Kasumi-1 (cell line): ENCODE data around the gene ARMC9.

Experiments
- DNase-seq, 2 experiments: peaks; one replicate each; lab custom pipeline; 2025; lab: John Stamatoyannopoulos, UW

Gene ARMC9

DNA sequence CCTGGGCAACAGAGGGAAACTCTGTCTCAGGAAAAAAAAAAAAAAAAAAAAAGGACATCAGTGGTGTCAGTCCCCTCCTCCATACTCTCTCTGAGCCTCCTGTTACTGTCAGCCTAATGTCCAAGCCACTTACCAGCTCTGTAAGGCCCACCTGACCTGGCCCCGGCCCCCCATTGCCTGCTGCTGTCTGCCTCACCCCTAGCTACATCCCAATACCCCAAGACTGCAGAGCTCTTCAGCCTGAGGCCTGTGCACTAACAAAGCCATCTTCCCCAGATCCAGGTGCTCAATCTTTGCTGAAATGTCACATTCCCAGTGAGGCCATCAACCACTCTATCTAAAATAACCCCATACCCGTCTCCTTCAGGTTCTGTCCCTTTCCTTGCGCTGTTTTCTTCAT lies 5.7 kb downstream of the ARMC9 start:
- DNase-seq, result no peak

DNA sequence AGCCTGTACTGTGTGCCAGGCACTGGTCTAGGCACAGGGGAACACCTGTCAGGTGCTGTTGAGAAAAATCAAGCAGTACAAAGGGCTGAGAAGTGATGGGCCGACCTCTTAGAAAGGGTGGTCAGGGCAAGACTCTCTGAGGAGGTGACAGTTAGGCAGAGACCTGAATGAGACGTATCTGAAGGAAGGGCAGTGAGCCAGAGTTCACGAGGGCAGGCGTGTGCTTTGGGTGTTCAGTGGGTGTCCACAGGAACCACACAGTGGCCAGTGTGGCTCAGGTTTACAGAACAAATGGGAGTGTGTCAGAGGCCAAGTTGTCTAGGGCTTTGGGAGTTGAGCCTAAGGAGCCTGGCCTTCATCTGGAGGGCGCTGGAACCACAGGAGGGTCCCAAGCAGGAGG lies 6.2 kb downstream of the ARMC9 start:
- DNase-seq, result no peak

DNA sequence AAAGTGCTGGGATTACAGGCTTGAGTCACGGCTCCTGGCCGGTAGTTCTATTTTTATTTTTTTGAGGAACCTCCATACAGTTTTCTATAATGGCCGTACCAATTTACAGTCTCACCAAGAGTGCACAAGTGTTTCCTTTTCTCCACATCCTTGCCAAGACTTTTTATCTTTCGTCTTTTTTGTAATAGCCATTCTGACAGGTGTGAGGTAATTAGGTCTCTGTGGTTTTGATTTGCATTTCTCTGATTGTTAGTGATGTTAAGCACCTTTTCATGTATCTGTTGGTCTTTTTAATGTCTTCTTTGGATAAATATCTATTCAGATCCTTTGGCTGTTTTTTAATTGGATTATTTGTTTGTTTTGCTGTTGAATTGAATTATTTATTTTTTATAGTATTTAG lies 9.3 kb downstream of the ARMC9 start:
- no peak for DNase-seq

DNA sequence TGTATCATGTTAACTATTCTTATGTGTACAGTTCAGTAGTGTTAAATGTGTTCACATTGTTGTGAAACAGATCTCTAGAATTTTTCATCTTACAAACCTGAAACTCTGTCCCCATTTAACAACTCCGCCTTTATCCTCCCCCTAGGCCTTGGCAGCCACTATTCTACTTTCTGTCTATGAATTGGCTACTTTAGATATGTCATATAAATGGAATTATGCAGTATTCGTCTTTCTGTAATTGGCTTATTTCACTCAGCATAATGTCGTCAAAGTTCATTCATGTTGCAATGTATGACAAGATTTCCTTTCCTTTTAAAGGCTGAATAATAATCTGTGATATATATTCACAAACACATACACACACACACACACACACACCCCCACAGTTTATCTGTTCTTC lies 12.4 kb downstream of the ARMC9 start:
- DNase-seq, result no peak

DNA sequence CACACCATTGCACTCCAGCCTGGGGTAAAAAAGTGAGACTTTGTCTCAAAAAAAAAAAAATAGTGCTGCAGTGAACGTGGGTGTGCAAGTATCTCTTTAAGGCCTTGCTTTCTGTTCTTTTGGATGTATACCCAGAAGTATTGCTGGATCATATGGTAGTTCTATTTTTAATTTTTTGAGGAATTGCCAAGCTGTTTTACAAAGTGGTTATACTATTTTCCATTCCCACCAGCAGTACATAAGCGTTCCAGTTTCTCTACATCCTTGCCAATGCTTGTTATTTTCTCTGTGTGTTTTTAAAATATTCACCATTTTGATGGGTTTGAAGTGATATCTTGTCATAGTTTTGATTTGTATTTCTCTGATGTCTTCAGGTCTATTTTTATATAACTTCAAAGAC lies 13.1 kb downstream of the ARMC9 start:
- DNase-seq, result no peak

DNA sequence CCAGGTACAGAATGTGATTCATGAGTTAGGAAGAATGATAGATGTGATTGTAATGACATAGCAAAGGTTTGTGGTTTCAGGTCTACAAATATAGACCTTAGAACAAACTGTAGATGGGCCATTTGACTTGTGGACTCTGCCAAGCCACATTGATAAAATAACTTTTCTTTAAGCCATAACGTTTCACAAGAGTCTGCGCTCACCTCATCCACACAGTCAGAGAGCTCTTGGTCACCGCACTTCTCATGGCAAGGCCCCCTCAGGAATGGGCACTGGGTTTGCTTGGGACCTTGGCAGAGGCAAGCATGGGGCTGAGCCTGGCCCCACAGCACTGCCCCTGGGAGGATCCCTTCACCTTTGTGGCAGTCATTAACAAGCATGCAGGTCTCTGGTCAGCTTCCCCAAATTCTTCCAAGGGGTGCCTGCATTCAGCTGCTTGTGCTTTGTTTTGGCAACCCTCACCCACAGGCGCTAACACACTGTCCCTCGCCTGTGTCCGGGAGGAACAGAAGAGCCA lies 14.0 kb downstream of the ARMC9 start:
- no peak for DNase-seq

DNA sequence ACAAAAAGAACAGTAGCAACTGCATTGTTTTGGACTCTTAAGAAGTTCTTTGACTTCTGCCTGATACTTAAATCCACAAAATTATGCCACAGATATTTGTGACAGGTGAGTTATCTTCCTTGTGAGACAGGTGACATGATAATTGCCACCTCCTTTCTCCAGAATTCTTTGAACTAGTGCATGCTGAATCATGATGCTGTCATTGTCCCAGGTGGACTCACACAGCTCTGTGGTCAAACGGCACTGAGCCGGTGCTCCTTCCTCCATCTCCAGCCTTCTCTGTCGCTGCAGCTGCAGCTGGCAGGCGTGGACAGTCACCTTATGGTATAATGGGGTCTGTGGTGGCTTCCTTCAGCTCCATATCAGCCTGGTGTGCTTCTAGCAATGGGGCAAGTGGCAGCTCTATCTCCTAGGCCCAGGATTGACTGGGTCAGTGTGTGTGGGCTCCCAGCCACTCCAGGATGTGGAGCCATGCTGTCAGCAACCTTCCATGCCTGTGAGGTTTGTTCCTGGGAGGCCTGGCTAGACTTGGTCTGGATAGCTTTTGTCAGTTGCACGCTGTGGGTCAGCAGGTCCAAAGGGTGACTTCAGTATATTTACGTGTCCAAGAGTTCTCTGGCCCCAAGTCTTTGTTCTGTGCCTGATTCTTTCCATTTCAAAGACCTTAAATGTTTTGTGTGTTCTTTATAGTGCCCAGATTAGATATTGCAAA lies 15.7 kb downstream of the ARMC9 start:
- DNase-seq, result no peak

DNA sequence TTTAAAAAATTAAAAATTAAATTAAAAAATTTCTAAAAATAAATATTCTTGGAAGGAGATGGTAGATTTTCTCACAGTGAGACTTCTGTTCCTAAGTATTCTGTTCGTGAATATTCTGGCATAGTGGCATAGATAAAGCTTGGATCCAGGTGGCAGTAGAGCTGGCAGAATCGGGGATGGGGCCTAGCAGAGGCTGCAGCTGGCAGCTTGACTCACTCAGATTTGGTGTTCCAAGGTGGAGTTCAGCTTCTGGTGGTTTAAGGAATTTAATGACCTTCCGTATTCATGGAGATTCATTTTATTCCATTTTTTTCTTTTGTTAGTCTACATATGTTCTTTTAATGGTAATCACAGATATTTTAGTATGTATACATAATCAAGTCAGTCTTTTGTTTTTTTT lies 19.9 kb downstream of the ARMC9 start:
- no peak for DNase-seq

DNA sequence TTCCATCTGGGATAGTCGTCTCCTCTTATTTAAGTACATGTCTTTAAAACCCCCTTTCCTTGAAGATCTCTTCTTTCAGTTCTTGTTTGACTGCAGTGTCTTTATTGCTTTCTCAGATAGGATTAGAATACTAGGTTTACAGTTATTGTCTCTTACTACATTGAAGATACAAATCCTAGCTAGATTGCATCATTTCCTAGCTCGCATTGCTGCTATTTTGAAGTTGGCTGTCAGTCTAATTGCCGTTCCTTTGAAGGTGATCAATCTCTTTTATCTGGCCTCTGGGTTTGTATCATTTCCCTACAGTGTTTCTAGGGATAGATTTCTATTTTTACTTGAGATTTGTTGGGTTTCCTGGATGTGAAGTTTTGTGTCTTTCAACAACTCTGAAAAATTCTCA lies 20.9 kb downstream of the ARMC9 start:
- no peak for DNase-seq

DNA sequence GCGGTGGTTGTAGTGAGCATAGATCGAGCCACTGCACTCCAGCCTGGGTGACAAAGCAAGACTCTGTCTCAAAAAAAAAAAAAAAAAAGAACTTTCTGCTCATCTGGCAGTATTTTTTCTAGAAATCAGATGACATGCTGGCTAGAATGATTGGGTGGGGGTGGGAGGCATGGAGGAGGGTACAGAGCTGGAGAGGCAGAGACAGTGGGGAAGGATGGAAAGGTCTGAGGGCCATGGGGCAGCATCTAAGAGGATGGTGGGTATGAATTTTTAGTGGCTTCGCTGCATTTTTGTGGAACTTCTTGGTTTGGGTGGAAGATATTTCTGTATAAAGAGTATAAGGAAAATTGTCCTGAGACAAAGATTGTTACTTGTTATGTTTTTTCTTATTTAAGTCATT lies 23.3 kb downstream of the ARMC9 start:
- no peak for DNase-seq

DNA sequence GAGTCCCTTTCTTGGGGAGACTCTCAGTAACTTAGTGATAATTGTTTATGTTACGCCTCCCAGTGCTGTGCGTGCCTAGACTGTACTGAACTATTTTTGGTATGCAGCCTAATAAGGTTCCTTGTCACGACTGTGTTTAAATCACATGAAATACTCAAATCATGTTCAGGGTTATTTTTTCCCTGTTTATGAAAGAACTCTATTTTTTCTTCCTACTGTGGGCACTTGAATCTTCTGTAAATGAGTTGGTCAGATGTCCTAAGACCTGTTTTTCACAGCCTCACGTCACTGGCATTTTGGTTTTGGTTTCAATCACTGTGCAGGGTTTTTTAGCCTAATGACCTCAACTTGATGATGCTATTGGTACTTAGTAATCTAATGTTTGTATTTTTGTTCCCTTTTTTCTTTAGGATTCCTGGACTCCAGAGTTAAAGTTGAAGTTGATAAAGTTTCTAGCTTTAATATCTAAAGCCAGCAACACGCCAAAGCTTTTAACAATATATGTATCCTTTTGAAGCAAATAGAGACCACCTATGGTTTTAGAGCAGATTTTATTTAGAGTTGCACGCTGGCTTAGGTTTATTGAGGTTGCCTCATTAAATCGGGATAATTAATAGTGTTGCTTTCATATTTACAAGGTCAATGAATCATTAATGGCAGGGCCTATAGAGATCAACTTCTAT lies 24.0 kb downstream of the ARMC9 start:
- DNase-seq, result no peak

DNA sequence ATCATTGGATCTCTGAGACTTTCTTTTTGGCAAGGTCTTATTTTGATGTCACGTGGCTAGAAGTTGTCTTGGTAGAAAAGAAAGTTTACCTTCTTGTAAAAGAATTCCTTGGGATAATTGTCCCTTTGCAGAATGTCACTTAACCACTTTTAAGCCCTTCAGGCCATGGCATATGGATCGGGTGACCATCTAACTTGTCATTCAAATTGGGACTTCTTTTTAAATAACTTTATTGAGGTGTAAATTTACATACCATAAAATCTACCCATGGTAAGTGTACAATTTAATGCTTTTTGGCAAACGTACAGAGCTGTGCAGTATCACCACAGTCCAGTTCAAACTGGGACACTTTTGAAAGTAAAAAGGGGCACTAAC lies 24.6 kb downstream of the ARMC9 start:
- DNase-seq, result no peak

DNA sequence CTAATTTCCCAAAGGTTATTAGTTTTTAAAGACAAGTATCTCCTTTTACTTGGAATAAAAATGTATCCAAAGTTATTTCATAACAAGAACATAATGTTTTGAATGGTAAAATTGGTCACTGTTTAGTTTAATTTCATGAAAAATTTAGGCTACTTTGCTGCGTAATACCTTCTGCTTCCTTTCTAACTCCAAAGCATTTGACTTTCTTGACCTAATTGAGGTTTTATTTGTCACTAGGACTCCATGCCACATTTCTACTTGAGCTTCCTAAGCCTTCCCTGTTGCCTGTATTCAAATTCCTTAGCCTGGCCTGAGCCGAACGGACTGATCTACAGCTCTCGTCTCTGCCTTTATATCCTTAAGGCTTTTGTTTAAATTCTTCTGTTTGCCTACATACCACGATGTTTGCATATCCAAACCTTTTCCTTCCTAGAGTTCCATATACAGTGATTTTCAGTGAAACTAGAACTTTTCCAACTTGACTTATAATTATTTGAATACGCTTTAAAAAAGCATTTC lies 25.1 kb downstream of the ARMC9 start:
- no peak for DNase-seq

DNA sequence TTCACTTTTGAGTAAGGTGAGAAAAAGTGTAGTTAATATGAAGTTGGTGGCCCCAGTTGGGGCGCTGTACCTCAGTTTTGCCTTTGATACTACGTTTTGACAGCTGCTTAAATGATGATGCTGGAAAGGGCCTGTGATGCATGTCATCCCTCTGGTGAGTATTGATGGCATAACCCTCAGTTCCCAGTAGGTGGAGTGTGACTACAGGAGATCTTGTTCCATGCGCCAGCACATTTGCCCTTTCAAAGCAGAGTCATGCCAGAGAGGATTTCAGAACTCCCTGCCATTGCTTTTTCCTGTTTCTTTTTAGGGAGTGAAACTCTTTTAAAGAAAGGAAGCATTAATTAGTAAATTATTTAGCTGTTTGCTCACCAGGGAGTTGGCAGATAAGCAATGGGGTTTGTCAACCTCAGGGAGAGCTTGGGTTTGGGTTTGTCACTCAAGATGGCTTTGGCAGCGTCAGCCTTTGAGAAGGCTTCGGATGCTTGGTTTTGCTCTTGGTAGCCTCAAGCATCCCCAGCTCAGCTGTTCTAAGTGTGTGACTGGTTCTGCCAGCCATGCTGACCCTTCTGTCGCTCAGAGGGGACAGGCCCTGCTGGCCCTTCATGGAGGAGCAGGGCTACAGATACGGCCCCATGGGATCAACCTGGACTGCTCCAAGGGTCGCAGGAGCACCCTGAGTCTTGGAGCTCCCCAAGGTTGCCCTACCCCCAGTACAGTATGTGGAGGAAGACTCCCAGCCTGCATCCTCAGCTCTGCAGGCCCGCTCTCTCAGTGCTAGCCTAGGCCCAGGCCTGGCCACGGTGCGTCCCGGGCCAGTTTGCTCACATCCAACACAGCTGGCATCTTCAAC lies 29.1 kb downstream of the ARMC9 start:
- DNase-seq, result peak; percentile 63 to 71

DNA sequence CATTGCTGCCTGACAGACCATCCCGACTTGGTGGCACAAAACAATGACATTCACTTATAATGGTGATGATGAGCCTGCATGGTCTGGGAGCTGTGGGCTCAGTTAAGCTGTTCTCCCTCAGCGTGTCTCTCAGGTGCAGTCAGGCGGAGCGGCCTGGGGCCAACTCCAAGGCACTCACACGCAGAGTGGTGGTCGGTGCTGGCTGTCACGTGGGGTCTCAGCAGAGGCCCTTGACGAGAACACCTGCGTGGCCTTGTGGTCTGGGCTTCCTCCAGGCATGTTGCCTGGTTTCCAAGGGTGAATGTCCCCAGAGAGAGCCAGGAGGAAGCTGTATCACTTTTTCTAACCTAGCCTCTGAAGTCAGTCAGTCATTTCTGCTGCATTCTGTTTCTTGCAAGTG lies 29.8 kb downstream of the ARMC9 start:
- DNase-seq, result no peak

DNA sequence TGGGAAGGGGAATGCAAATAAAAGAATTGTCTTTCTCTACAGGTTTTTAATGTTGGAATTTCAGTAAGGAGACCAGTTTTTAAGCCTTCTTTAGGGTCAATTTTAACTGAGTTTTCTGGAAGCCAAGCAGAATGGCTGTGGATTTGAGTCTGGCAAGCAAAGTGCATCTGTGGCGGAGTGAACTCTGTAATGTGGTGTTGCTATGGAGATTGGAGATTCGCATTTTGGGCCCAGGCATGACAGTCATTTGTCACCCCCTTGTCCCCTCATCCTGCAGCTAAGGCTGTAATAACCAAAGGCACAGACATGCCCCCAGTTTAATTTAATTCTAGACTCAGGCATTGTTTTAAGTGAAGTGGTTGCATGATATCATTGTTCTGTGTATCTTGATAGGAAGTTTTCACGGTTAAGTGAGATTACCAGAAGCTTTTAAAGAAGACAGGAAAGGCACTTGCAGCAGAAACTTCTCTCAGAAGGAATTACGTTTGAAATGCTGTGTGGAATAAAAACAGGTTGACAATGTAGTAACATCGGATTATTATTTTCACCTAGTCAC lies 30.6 kb downstream of the ARMC9 start:
- no peak for DNase-seq

DNA sequence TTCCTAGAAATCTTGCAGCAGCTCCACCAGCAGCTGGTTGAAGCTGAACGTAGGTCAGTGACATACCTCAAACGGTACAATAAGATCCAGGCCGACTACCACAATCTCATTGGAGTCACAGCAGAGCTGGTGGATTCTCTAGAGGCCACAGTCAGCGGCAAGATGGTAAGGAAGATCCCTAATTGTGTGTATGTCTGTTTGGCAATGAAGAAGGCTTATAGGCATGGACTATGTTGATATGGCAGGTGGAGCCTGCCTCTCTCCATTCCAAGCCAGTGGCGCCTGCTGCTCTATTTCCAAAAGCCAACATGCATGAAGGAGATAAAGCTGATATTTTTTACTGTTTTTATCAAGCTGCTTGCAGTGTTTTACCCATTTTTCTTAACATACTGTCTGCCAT lies 36.8 kb downstream of the ARMC9 start:
- DNase-seq, result no peak

DNA sequence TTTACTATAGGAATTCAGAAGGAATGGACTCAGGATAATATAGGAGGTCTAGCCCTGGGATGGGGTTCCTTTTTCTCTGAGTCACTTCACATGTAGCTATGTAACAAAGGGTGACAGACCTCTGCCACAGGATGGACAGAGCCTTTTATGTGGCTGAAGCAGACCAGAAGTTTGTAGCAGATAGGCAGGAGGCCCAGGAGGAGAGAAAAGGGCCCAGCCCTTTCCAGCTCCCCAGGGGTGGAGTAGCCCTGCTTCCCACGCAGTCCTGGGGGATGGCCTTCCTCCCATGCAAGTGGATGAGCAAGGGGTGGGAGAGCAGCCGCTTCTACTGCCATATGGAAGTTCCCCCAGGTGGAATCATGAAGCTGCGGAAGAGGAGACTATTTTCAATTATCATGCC lies 40.3 kb downstream of the ARMC9 start:
- DNase-seq, result no peak

DNA sequence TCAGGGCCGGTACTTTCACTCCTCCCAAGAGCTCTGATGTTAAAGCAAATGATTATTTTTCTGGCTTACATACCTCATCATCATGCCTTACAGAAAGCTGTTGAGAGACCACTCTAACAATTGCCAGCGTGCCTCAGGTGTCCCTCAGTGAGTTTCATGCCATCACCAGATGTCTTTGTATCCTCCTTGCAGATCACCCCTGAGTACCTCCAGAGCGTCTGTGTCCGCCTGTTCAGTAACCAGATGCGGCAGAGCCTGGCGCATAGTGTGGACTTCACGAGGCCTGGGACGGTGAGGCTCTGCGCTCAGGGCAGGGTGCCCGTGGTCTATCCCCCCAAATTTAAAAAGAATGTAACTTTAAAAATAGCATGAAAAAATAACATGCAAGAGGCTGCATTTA lies 41.3 kb downstream of the ARMC9 start:
- DNase-seq, result no peak

DNA sequence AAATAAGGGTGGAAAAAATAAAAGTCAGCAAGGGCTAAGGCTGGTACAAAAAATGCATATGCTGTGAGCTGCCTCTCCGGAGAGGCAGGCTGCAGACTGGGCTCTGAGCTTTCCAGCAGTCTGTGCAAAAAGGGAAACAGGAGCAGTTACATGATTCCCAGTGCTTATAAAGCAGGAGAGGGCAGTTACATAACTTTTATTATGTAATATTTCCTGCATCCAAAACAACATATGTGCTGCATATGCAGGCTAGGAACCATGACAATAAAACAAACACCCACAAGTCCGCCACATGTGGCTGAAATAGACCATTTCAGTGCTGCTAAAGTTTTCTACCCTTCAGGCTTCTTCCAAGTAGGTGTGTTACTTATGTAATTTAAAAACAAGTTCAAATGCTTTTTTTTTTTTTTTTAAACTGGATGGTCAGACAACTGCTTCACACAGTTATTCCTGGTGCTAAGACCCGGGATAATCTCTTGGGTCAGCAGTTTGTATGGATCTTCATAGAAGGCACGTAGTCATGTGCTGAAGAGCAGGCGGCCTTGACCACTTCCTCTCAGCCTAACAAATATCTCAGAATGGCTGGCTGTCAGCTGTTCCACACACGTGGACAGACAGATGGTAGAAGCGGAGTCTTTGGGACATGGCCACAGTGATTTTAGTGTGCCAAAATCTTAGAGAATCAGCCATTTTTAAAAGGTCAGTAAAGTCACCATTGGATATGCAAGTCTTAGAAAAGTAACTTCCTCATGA lies 43.5 kb downstream of the ARMC9 start:
- DNase-seq, result peak in 1 of 2 experiments; percentile 1

DNA sequence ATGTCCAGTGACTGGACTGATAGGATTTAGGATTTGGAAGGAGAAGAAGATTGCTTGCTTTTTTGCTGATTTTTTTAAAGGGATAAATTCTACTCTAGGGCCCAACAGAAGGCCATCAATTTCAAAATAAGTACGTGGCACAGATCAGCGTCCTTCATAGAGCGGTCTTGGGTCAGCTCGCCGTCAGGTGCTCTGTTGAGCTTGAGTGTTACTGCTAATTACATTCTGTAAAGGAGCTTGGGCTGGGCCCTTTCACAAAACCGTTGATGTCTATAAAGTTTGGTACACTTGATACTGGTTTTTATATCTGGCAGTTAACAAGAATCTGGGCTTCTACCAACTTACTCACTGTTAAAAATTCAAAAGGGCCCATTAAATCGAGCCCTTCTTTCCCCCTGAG lies 45.4 kb downstream of the ARMC9 start:
- no peak for DNase-seq
